ENCODE data around the gene AQP6. TPM values are rescaled to one million over a fixed set of nuclear protein-coding genes. Genes with fewer than 3 reads are reported as not detected.

Gene AQP6
- total and polyA plus RNA-seq, 2 donors (not counting 1 experiment from before 2014, with no cell fraction given): 0.17 TPM; not detected in 1

- no peak for DNase-seq (ENCODE audit: low read depth in 2 of 2)
- no peak overlapping the region for H2AFZ ChIP-seq (ENCODE audit: low read length)
- H4K20me1 ChIP-seq (ENCODE audit: control insufficient read depth, extremely low read depth, insufficient read depth, low read length): no peaks in the 10 kb centered on the region
- no peak overlapping the region for H3K4me3 ChIP-seq (replicated peaks in 1 of 4; ENCODE audit: control extremely low read depth in 1 of 4, insufficient read depth in 1 of 4, low read depth in 3 of 4, low read length in 4 of 4)
- no peak overlapping the region for H3K27ac ChIP-seq (ENCODE audit: insufficient read depth, low read length)
- H3K36me3 ChIP-seq (ENCODE audit: control insufficient read depth, insufficient read depth, low read length): no peaks in the 10 kb centered on the region
- H3K79me2 ChIP-seq (ENCODE audit: control insufficient read depth, insufficient read depth, low read length): no peaks in the 10 kb centered on the region
- no peaks in the 10 kb centered on the region for H3K27me3 ChIP-seq (ENCODE audit: control insufficient read depth, insufficient read depth, low read length)
- H3K9ac ChIP-seq (ENCODE audit: insufficient read depth, low read length): no peak overlapping the region
- H3K9me3 ChIP-seq (ENCODE audit: control insufficient read depth, insufficient read depth, low read depth, low read length): no peaks in the 10 kb centered on the region
- no peak for TF ChIP-seq EZH2 (IDR thresholded peaks at IDR 0.05; ENCODE audit: low read length, missing control alignments)
- TF ChIP-seq, protein P1, sequence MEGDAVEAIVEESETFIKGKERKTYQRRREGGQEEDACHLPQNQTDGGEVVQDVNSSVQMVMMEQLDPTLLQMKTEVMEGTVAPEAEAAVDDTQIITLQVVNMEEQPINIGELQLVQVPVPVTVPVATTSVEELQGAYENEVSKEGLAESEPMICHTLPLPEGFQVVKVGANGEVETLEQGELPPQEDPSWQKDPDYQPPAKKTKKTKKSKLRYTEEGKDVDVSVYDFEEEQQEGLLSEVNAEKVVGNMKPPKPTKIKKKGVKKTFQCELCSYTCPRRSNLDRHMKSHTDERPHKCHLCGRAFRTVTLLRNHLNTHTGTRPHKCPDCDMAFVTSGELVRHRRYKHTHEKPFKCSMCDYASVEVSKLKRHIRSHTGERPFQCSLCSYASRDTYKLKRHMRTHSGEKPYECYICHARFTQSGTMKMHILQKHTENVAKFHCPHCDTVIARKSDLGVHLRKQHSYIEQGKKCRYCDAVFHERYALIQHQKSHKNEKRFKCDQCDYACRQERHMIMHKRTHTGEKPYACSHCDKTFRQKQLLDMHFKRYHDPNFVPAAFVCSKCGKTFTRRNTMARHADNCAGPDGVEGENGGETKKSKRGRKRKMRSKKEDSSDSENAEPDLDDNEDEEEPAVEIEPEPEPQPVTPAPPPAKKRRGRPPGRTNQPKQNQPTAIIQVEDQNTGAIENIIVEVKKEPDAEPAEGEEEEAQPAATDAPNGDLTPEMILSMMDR (conservative IDR thresholded peaks at IDR 0.05 in 1 of 2, IDR thresholded peaks at IDR 0.05 in 1 of 2; ENCODE audit: low read depth in 1 of 2, low read length in 2 of 2): no peak
- no peak overlapping the region for H3K4me2 ChIP-seq (ENCODE audit: extremely low read depth, insufficient read depth, low read length)
- no peaks in the 10 kb centered on the region for H3K4me1 ChIP-seq (ENCODE audit: control insufficient read depth, extremely low read depth, insufficient read depth, low read length)
Measured at GRCh38 chr12:49924628-49925246, 48.0 kb upstream of the AQP6 start.

GRCh38 chr12:49925433-49926204 is 47.1 kb upstream of the AQP6 start:
- no peaks in the 10 kb centered on the region for H3K9me3 ChIP-seq (ENCODE audit: control insufficient read depth, insufficient read depth, low read depth, low read length)
- no peak for DNase-seq (ENCODE audit: low read depth in 2 of 2)
- H3K36me3 ChIP-seq (ENCODE audit: control insufficient read depth, insufficient read depth, low read length): no peaks in the 10 kb centered on the region
- H3K79me2 ChIP-seq (ENCODE audit: control insufficient read depth, insufficient read depth, low read length): no peaks in the 10 kb centered on the region
- no peaks in the 10 kb centered on the region for H4K20me1 ChIP-seq (ENCODE audit: control insufficient read depth, extremely low read depth, insufficient read depth, low read length)
- TF ChIP-seq, protein P1 (conservative IDR thresholded peaks at IDR 0.05 in 1 of 2, IDR thresholded peaks at IDR 0.05 in 1 of 2; ENCODE audit: low read depth in 1 of 2, low read length in 2 of 2): no peak
- TF ChIP-seq EZH2 (IDR thresholded peaks at IDR 0.05; ENCODE audit: low read length, missing control alignments): no peak
- H3K4me2 ChIP-seq (ENCODE audit: extremely low read depth, insufficient read depth, low read length): no peak overlapping the region
- no peak overlapping the region for H2AFZ ChIP-seq (ENCODE audit: low read length)
- no peaks in the 10 kb centered on the region for H3K27me3 ChIP-seq (ENCODE audit: control insufficient read depth, insufficient read depth, low read length)
- no peak overlapping the region for H3K4me3 ChIP-seq (replicated peaks in 1 of 4; ENCODE audit: control extremely low read depth in 1 of 4, insufficient read depth in 1 of 4, low read depth in 3 of 4, low read length in 4 of 4)
- H3K4me1 ChIP-seq (ENCODE audit: control insufficient read depth, extremely low read depth, insufficient read depth, low read length): no peaks in the 10 kb centered on the region
- no peak overlapping the region for H3K9ac ChIP-seq (ENCODE audit: insufficient read depth, low read length)
- no peak overlapping the region for H3K27ac ChIP-seq (ENCODE audit: insufficient read depth, low read length)

DNA sequence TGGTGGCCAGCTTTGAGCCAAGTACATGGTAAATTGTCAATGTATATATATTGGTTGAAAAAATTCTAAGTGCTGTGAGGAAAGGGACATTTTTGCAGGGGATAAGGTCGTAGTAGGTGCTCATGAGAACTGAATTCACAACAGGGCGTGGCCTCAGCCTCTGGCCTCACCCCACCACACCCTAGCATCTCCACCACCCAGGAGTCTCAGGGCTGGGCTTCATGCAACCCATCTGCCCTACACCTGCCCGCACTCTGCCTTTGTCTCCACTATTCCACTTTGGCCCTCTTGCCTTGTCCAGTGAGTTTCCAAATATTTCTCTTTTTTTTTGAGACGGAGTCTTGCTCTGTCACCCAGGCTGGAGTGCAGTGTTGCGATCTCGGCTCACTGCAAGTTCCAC is 44.3 kb upstream of the AQP6 start:
- TF ChIP-seq EZH2 (IDR thresholded peaks at IDR 0.05; ENCODE audit: low read length, missing control alignments): no peak
- TF ChIP-seq, protein P1 (conservative IDR thresholded peaks at IDR 0.05 in 1 of 2, IDR thresholded peaks at IDR 0.05 in 1 of 2; ENCODE audit: low read depth in 1 of 2, low read length in 2 of 2): no peak
- Histone ChIP-seq H2AFZ (ENCODE audit: low read length) (no peak overlapping the region), H3K36me3 (ENCODE audit: control insufficient read depth, insufficient read depth, low read length) (no peaks in the 10 kb centered on the region), H3K9ac (ENCODE audit: insufficient read depth, low read length) (no peak overlapping the region), H3K4me2 (ENCODE audit: extremely low read depth, insufficient read depth, low read length) (no peak overlapping the region), H3K27me3 (ENCODE audit: control insufficient read depth, insufficient read depth, low read length) (no peaks in the 10 kb centered on the region), H4K20me1 (ENCODE audit: control insufficient read depth, extremely low read depth, insufficient read depth, low read length) (no peaks in the 10 kb centered on the region), H3K4me3 (replicated peaks in 1 of 4; ENCODE audit: control extremely low read depth in 1 of 4, insufficient read depth in 1 of 4, low read depth in 3 of 4, low read length in 4 of 4) (no peak overlapping the region), H3K79me2 (ENCODE audit: control insufficient read depth, insufficient read depth, low read length) (no peaks in the 10 kb centered on the region), H3K27ac (ENCODE audit: insufficient read depth, low read length) (no peak overlapping the region), H3K4me1 (ENCODE audit: control insufficient read depth, extremely low read depth, insufficient read depth, low read length) (no peaks in the 10 kb centered on the region), H3K9me3 (ENCODE audit: control insufficient read depth, insufficient read depth, low read depth, low read length) (no peaks in the 10 kb centered on the region)
- DNase-seq (ENCODE audit: low read depth in 2 of 2): no peak

Data from fibroblast of lung (primary cell).